HL-60 (cell line): ENCODE measurements around the gene PCIF1.

ENCODE experiments used
- DNase-seq, 2 experiments: peaks; one replicate each; pipeline ENCODE4 v3.0.0-alpha.2; 2010 to 2020; ENCODE audit warnings: low read depth in 1 of 2, low spot score in 1 of 2
- H3K27ac ChIP-seq: fragments of 250-450 bp; sonication (Bioruptor Pico); replicated peaks from 2 replicates; pipeline ENCODE4 v1.5.1; 2020; ENCODE audit warnings: mild to moderate bottlenecking, moderate library complexity
- H3K27me3 ChIP-seq: fragments of 250-450 bp; sonication (Bioruptor Pico); 2 replicates; pipeline ENCODE4 v1.5.1; 2021; ENCODE audit warnings: mild to moderate bottlenecking, moderate library complexity; ENCODE audit not compliant: insufficient read depth, poor library complexity, severe bottlenecking
- H3K4me3 ChIP-seq: replicated peaks from 2 replicates; pipeline ENCODE4 v1.5.1; 2011; ENCODE audit warnings: mild to moderate bottlenecking, control low read depth, low read length; ENCODE audit not compliant: insufficient read depth
- CTCF ChIP-seq: IDR thresholded peaks from one replicate; pipeline ENCODE4 v1.5.1; 2011; ENCODE audit warnings: low read length, control low read depth, inconsistent platforms; ENCODE audit not compliant: insufficient read depth
- GABPA ChIP-seq: IDR thresholded peaks from 2 replicates; pipeline ENCODE4 v1.6.1; 2012; ENCODE audit warnings: low read depth
- POLR2AphosphoS5 ChIP-seq: IDR thresholded peaks from 2 replicates; pipeline ENCODE4 v1.6.1; 2012; ENCODE audit warnings: low read depth
- SPI1 ChIP-seq: IDR thresholded peaks from 2 replicates; pipeline ENCODE4 v1.6.1; 2012; ENCODE audit warnings: low read depth, mild to moderate bottlenecking, borderline replicate concordance
- TF ChIP-seq, protein P1 (sequence below): IDR thresholded peaks from 2 replicates; pipeline ENCODE4 v1.6.1; 2012; ENCODE audit warnings: low read depth; ENCODE audit not compliant: insufficient replicate concordance

PCIF1 gene

GRCh38 chr20:45937765-45938164, 3.3 kb downstream of the PCIF1 start:
- Histone ChIP-seq H3K27me3 (no peaks in the 10 kb centered on the region), H3K4me3 (no peak overlapping the region), H3K27ac (no peak overlapping the region)
- no peak for TF ChIP-seq GABPA
- TF ChIP-seq SPI1, result no peak
- TF ChIP-seq POLR2AphosphoS5, result no peak
- TF ChIP-seq, protein P1, sequence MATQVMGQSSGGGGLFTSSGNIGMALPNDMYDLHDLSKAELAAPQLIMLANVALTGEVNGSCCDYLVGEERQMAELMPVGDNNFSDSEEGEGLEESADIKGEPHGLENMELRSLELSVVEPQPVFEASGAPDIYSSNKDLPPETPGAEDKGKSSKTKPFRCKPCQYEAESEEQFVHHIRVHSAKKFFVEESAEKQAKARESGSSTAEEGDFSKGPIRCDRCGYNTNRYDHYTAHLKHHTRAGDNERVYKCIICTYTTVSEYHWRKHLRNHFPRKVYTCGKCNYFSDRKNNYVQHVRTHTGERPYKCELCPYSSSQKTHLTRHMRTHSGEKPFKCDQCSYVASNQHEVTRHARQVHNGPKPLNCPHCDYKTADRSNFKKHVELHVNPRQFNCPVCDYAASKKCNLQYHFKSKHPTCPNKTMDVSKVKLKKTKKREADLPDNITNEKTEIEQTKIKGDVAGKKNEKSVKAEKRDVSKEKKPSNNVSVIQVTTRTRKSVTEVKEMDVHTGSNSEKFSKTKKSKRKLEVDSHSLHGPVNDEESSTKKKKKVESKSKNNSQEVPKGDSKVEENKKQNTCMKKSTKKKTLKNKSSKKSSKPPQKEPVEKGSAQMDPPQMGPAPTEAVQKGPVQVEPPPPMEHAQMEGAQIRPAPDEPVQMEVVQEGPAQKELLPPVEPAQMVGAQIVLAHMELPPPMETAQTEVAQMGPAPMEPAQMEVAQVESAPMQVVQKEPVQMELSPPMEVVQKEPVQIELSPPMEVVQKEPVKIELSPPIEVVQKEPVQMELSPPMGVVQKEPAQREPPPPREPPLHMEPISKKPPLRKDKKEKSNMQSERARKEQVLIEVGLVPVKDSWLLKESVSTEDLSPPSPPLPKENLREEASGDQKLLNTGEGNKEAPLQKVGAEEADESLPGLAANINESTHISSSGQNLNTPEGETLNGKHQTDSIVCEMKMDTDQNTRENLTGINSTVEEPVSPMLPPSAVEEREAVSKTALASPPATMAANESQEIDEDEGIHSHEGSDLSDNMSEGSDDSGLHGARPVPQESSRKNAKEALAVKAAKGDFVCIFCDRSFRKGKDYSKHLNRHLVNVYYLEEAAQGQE, result no peak
- TF ChIP-seq CTCF, result no peak
- DNase-seq, result no peak

DNA sequence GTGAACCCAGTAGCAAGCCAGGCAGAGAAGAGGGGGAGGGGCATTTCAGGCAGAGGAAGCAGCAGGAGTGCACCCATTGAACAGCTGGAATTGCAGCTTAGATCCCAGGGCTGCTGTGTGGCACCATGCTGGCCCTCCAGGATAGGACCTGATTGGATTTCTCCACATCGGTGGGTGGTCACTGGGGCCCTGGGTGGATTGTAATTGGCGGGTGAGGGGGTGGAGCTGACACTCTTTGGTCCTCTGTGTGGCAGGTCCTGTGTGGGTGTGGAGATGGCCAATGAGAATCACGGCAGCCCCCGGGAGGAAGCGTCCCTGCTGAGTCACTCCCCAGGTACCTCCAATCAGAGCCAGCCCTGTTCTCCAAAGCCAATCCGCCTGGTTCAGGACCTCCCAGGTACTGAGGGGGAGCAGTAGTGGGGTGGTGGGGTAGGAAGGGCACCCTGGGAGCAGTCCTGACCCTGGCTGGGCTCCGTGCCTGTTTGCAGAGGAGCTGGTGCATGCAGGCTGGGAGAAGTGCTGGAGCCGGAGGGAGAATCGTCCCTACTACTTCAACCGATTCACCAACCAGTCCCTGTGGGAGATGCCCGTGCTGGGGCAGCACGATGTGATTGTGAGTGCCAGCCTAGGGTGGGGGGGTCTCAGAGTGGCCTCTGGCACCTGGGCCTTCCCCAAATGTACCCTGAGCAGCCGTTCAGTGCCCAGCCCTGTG, 4.4 kb downstream of the PCIF1 start:
- no peak overlapping the region for H3K27ac ChIP-seq

DNA sequence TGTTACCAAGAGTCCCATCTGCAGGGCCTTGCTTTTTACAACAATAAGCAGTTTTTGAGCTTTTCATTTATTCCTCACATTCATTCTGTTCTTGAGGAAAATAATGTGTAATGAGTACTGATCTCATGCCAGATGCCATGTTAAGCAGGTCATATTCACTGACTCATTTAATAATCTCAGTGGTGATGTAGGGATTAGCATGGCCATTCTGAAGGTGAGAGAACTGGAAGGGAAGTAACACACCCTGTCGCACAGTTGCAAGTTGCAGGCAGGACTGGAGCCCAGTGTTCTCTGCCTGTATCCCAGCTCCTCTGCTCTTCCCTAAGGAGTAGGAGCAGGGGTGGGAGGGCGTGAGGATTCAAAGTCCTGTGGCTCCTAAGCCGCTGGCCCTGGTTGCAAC, 5.6 kb downstream of the PCIF1 start:
- DNase-seq, result no peak
- Histone ChIP-seq H3K27ac (no peak overlapping the region), H3K27me3 (no peaks in the 10 kb centered on the region), H3K4me3 (no peak overlapping the region)
- TF ChIP-seq, protein P1, result no peak
- TF ChIP-seq POLR2AphosphoS5 (no peak), SPI1 (no peak), CTCF (no peak), GABPA (no peak)

More for the DNA sequence above, 4.4 kb downstream of the PCIF1 start:
- no peaks in the 10 kb centered on the region for H3K27me3 ChIP-seq
- no peak for DNase-seq
- no peak overlapping the region for H3K4me3 ChIP-seq
- no peak for TF ChIP-seq CTCF
- TF ChIP-seq SPI1, result no peak
- no peak for TF ChIP-seq GABPA

DNA sequence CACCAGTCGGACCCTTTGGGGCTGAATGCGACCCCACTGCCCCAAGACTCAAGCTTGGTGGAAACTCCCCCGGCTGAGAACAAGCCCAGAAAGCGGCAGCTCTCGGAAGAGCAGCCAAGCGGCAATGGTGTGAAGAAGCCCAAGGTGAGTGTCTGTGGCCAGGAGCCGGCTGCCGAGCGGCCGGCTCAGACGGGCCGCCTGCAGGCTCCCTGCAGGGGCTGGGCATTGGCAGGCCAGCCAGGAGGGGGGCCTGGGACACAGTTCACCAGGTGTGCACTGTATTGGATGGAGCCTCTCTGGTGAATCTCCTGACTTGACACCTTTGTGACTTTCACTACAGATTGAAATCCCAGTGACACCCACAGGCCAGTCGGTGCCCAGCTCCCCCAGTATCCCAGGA, 6.0 kb downstream of the PCIF1 start:
- no peak overlapping the region for H3K4me3 ChIP-seq
- no peaks in the 10 kb centered on the region for H3K27me3 ChIP-seq
- DNase-seq, result no peak
- H3K27ac ChIP-seq, result no peak overlapping the region
- TF ChIP-seq SPI1 (no peak), GABPA (no peak), CTCF (no peak), POLR2AphosphoS5 (no peak)
- TF ChIP-seq, protein P1, result no peak
